IPS-15b (cell line): Measurements from ENCODE around the gene KCNK2.
"Not testable (repeated sequence)": the region's sequence is repeated elsewhere in the genome, so short reads cannot be mapped to it uniquely, and the experiment has no call there.

Source experiments
- H3K27me3 ChIP-seq: one replicate; pipeline ENCODE4 v1.6.1; 2013; ENCODE audit warnings: low read length; ENCODE audit not compliant: control insufficient read depth, insufficient read depth
- H3K36me3 ChIP-seq: one replicate; pipeline ENCODE4 v1.6.1; 2013; ENCODE audit warnings: low read length; ENCODE audit not compliant: control insufficient read depth, insufficient read depth
- H3K4me1 ChIP-seq: one replicate; pipeline ENCODE4 v1.6.1; 2013; ENCODE audit warnings: mild to moderate bottlenecking, low read length; ENCODE audit not compliant: control insufficient read depth, insufficient read depth
- H3K4me3 ChIP-seq: one replicate; pipeline ENCODE4 v1.5.1; 2013; ENCODE audit warnings: low read depth, low read length
- H3K9ac ChIP-seq: one replicate; pipeline ENCODE4 v1.6.1; 2013; ENCODE audit warnings: low read depth, mild to moderate bottlenecking, low read length
- H3K9me3 ChIP-seq: one replicate; pipeline ENCODE4 v1.6.1; 2013; ENCODE audit warnings: mild to moderate bottlenecking, low read length; ENCODE audit not compliant: control insufficient read depth, insufficient read depth

Gene KCNK2

DNA sequence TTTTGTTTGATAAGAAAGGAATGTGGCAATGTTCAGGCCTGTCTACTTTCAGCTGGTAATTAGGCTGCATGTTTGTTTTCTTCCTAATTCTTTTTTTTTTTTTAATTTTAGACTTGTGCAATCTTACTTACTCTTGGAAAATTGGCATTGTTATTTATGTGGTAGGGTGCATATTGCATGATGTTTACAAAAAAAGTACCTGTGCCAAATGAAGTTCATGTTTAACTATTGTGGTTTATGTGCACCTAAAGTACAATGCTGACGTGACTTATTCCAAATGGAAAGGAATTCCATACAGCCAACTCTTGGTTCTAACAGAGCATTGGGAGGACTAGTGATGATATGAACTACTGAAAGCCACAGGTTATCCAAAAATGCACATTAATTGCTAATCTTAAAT lies 51.0 kb downstream of the KCNK2 start:
- no peaks in the 10 kb centered on the region for H3K9me3 ChIP-seq
- no peak overlapping the region for H3K4me3 ChIP-seq
- no peak overlapping the region for H3K9ac ChIP-seq
- peaks cover 3% of the 10 kb centered on the region for H3K4me1 ChIP-seq
- no peaks in the 10 kb centered on the region for H3K36me3 ChIP-seq
- no peaks in the 10 kb centered on the region for H3K27me3 ChIP-seq

DNA sequence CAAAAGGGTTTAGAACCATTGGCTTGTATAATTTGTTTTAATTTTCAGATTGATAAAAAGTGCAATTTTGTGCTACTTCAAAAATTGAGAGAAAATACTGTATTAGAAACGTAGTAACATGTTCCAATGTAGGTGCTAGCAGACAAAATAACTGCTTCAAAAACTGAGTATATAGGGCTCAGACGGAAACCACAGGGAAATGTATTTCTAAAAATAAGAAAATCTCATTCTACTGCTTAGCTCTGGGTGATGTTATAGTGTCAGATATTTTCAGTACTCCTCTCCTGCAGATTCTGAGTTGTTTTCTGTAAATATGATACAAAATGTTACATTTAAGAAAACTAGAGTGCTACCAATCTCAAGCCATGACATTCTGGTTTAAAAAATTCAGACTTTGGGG lies 55.4 kb downstream of the KCNK2 start:
- H3K27me3 ChIP-seq: no peaks in the 10 kb centered on the region
- H3K4me1 ChIP-seq: no peaks in the 10 kb centered on the region
- H3K36me3 ChIP-seq: no peaks in the 10 kb centered on the region
- H3K4me3 ChIP-seq: no peak overlapping the region
- no peaks in the 10 kb centered on the region for H3K9me3 ChIP-seq
- no peak overlapping the region for H3K9ac ChIP-seq

DNA sequence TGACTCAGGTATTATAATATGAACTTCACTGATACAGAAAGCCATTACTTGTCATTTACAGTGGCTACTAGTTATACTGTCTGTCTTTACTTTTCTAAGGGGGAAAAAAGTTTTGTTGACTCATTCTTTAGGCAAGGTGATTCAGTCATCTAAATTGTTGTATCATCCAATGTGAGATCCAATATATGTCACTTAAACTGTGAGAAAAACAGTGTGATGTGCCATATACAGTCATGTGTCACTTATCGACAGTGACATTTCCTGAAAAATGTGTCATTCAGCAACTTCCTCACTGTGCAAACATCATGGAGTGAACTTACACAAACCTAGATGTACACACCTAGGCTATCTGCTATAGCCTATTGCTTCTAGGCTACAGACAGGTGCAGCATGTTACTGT lies 57.6 kb downstream of the KCNK2 start:
- no peaks in the 10 kb centered on the region for H3K4me1 ChIP-seq
- H3K27me3 ChIP-seq: no peaks in the 10 kb centered on the region
- no peaks in the 10 kb centered on the region for H3K36me3 ChIP-seq
- no peaks in the 10 kb centered on the region for H3K9me3 ChIP-seq
- no peak overlapping the region for H3K4me3 ChIP-seq
- no peak overlapping the region for H3K9ac ChIP-seq

DNA sequence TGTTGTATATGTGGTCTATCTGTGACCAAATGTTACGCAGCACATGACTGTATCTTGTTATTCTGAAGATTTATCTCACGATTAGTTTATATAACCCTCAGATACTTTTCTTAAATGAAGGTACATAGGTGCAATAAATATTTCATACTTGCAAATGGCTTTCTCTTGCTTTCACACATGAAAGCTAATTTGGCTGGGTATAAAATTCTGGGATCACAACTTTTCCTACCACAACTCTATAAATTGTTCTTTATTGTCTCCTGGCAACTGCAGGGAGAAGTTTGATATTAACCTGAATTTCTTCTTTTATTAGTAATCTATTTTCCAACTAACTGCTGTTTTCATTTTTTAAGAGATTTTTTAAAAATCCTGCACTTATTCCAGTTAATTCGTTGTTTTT lies 58.9 kb downstream of the KCNK2 start:
- no peaks in the 10 kb centered on the region for H3K36me3 ChIP-seq
- no peak overlapping the region for H3K9ac ChIP-seq
- H3K27me3 ChIP-seq: no peaks in the 10 kb centered on the region
- H3K4me1 ChIP-seq: no peaks in the 10 kb centered on the region
- H3K9me3 ChIP-seq: no peaks in the 10 kb centered on the region
- H3K4me3 ChIP-seq: no peak overlapping the region

DNA sequence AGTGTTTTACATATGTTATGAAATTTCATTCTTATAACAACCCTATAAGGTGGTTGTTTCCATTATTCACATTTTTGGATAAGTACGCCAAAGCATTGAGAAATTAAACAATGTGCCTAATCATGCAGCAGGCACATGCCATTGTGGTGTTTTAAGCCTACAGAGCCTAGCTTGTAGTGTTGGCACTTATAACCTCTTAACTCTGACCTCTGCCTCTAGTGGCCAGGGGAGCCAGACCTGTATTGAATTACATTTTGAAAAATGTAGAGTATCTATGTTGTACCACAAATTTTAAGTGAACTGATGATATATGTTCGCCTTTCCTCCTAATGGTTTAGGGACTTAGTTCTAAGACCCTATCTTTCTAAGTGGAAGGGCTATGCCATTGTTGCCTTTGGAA lies 61.0 kb downstream of the KCNK2 start:
- Histone ChIP-seq H3K4me1 (no peaks in the 10 kb centered on the region), H3K36me3 (no peaks in the 10 kb centered on the region), H3K9me3 (no peaks in the 10 kb centered on the region), H3K9ac (no peak overlapping the region), H3K27me3 (no peaks in the 10 kb centered on the region), H3K4me3 (no peak overlapping the region)

DNA sequence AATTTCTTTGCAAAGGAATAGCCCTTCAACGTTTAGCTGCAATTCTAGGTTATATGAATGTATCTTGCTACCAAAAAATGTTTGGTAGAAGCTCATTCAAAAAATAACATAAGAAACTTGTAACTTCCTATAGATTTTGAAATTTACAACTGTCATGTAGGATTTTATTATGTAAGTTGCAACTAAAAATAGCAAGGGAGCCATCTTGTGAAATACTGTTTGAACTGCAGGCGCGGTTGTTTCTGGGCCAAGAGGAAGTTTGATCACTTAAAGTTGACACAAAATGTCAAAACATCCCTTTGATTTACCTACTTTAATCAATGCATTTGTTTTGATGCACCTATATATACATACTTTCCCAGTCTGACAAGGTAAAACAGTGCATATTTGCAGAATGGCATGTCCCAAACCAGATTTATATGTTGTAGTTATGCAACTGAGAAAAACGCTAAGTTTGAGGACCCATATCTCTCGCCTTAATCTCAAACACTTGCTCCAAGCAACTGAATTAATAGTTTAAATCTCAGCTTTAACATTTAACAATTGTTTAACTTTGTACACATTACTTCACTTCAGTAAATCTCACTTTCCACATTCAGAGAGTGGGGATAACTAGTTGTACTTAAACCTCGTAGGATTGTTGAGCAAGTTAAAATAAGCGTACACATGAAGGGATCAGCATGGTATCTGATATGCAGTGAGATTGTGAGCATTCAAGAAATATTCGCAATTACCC lies 63.9 kb downstream of the KCNK2 start:
- no peaks in the 10 kb centered on the region for H3K27me3 ChIP-seq
- no peaks in the 10 kb centered on the region for H3K9me3 ChIP-seq
- H3K9ac ChIP-seq: no peak overlapping the region
- H3K4me3 ChIP-seq: no peak overlapping the region
- no peaks in the 10 kb centered on the region for H3K36me3 ChIP-seq
- no peaks in the 10 kb centered on the region for H3K4me1 ChIP-seq

DNA sequence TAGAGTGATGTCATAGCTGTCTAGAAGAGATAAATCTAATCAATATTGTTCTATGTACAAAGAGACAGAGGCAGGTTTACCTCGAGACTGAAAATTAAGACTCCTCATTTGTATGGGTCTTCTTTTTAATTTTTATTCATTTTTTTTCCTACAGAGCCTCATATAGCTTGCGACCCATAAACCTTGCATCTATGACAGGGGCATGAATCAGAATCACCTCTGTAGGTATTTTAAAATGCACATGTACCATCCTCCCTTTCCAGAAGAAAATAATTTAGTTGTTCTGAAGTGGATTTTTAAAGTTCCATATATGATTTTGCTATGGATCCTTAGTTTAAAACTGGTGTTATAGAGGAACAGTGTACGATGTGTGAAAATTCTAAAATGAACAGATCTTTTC lies 64.5 kb downstream of the KCNK2 start:
- Histone ChIP-seq H3K9ac (no peak overlapping the region), H3K4me3 (no peak overlapping the region), H3K4me1 (no peaks in the 10 kb centered on the region), H3K9me3 (no peaks in the 10 kb centered on the region), H3K36me3 (no peaks in the 10 kb centered on the region), H3K27me3 (no peaks in the 10 kb centered on the region)

DNA sequence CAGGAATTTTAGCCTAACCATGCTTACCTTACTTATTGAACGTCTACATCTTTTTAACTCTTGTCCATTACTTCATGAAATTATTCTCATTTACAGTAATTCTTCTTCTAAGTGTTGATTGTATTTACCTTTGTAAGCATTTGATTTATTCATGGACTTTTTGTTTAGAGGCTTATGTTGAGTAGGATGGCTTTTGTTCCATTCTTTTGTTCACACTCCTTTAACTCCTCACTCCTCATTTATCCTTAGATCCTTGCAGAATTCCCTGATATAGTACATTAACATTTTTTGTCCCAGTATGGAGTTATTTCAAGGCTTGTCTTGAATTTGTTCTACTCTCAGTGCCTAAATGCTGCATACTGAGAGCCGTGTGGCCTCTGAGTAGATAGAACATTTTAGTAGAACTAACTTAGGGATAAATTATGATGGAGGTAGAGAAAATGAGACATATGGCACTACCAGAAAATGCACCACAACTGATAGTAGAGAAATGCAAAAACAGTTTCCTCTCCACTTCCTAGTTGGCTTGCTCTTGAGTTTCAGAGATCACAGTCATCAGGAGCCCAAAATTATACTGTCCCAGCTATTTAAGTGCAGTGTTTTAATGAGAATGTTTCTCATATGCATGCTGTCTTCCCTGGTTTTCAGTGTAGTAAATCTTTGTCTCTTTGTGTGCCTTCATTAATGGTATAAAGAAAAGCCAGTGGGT lies 69.5 kb downstream of the KCNK2 start:
- no peaks in the 10 kb centered on the region for H3K4me1 ChIP-seq
- H3K4me3 ChIP-seq: no peak overlapping the region

DNA sequence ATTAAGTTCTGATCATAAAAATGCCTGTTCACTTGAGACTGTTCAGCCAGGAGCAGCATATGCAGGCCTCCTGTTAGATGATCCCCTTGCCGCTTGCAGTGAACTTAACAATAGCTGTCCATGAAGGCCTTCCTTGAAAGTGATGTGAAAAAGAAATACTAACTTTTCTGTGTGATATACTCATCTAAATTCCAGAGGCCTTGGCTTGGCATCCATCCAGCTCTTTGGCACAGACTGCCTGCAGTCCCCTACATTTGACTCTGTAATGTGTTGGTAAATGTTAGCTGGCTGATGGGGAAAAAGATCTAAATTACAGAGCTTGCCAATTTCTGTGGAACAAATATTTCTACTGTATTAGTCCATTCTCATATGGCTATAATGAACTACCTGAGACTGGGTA lies 73.7 kb downstream of the KCNK2 start:
- Histone ChIP-seq H3K27me3 (no peaks in the 10 kb centered on the region), H3K4me1 (no peaks in the 10 kb centered on the region), H3K36me3 (no peaks in the 10 kb centered on the region), H3K9me3 (no peaks in the 10 kb centered on the region), H3K9ac (no peak overlapping the region), H3K4me3 (no peak overlapping the region)

More for the DNA sequence above, 69.5 kb downstream of the KCNK2 start:
- no peaks in the 10 kb centered on the region for H3K9me3 ChIP-seq
- no peaks in the 10 kb centered on the region for H3K36me3 ChIP-seq
- no peak overlapping the region for H3K9ac ChIP-seq
- no peaks in the 10 kb centered on the region for H3K27me3 ChIP-seq

DNA sequence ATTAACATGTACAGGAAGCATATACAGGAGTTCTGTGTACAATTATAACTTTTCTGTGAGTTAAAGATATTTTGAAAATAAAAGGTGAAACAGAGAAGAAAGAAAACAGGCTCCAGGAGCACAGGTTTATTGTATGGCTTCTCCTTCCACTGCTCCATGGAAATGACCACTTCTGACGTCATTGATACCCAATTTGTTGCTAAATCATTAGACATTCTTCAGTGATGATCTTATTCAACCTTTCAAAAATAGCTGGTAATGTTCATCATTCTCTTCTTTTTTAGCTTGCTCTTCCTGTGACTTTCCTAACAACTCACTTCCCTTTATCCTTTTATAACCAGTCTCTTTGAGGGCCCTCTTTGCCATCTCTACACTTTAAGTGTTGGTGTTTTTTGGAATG lies 77.8 kb downstream of the KCNK2 start:
- Histone ChIP-seq H3K4me1 (no peaks in the 10 kb centered on the region), H3K27me3 (no peaks in the 10 kb centered on the region), H3K9ac (no peak overlapping the region), H3K9me3 (no peaks in the 10 kb centered on the region), H3K36me3 (no peaks in the 10 kb centered on the region), H3K4me3 (no peak overlapping the region)

DNA sequence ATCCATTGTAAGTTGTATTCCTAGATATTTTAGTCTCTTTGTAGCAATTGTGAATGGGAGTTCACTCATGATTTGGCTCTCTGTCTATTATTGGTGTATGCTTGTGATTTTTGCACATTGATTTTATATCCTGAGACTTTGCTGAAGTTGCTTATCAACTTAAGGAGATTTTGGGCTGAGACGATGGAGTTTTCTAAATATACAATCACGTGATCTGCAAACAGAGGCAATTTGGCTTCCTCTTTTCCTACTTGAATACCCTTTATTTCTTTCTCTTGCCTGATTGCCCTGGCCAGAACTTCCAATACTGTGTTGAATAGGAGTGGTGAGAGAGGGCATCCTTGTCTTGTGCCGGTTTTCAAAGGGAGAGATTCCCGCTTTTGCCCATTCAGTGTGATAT lies 80.6 kb downstream of the KCNK2 start:
- not testable (repeated sequence) for H3K36me3 ChIP-seq, H3K9ac ChIP-seq, H3K9me3 ChIP-seq, H3K4me1 ChIP-seq, H3K4me3 ChIP-seq, H3K27me3 ChIP-seq

DNA sequence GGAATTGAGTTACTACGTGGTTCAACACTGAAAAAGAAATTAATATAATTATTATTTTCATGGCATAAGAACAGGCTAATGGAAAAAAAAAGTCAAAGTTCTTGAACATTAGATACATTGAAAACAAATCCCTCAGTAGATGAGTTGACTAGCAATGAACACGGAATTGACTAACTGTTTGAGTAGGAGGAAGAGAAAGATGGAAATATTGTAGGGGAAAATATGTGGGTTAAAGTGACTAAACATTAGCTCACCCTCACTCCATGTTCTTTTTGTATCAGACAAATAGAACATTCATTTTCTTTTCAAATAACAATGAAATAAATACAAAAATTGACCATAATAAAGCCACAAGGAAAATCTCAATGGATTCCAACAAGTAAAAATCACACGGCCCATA lies 84.3 kb downstream of the KCNK2 start:
- no peaks in the 10 kb centered on the region for H3K9me3 ChIP-seq
- H3K36me3 ChIP-seq: no peaks in the 10 kb centered on the region
- H3K4me1 ChIP-seq: no peaks in the 10 kb centered on the region
- H3K9ac ChIP-seq: no peak overlapping the region
- no peaks in the 10 kb centered on the region for H3K27me3 ChIP-seq
- H3K4me3 ChIP-seq: no peak overlapping the region
